HG02970 (cell line): ENCODE results near the gene RIC8B.

Experiments used
- ATAC-seq: cut with Tn5 transposase; IDR thresholded peaks from one replicate; pipeline ENCODE4 v1.9.1; 2021; ENCODE audit warnings: mild to moderate bottlenecking, moderate library complexity, moderate number of reproducible peaks; ENCODE audit not compliant: unreplicated experiment, low FRiP score

Gene RIC8B

GRCh38 chr12:106758349-106759110 lies 16.0 kb upstream of the RIC8B start:
- ATAC-seq, result no peak

- ATAC-seq, result peak; percentile 7
Measured at GRCh38 chr12:106759526-106760183, 14.8 kb upstream of the RIC8B start.

- ATAC-seq, result peak; percentile 80
Measured at GRCh38 chr12:106760184-106760531, 14.3 kb upstream of the RIC8B start.

GRCh38 chr12:106764220-106764619 lies 10.3 kb upstream of the RIC8B start:
- ATAC-seq, result no peak

GRCh38 chr12:106764738-106765137 lies 9.7 kb upstream of the RIC8B start:
- no peak for ATAC-seq

- no peak for ATAC-seq
Measured at GRCh38 chr12:106766393-106766826, 8.1 kb upstream of the RIC8B start.

GRCh38 chr12:106767206-106767605 lies 7.3 kb upstream of the RIC8B start:
- ATAC-seq, result no peak

GRCh38 chr12:106767954-106768822 lies 6.3 kb upstream of the RIC8B start:
- ATAC-seq, result no peak

- no peak for ATAC-seq
Measured at GRCh38 chr12:106769078-106769477, 5.4 kb upstream of the RIC8B start.

- no peak for ATAC-seq
Measured at GRCh38 chr12:106769546-106769945, 4.9 kb upstream of the RIC8B start.

GRCh38 chr12:106771425-106771824 lies 3.1 kb upstream of the RIC8B start:
- ATAC-seq, result no peak

- no peak for ATAC-seq
Measured at GRCh38 chr12:106773286-106774004, 1.0 kb upstream of the RIC8B start.

GRCh38 chr12:106774808-106775524 lies 484 bp downstream of the RIC8B start:
- ATAC-seq, result no peak

- ATAC-seq, result no peak
Measured at GRCh38 chr12:106776897-106777296, 2.4 kb downstream of the RIC8B start.

GRCh38 chr12:106780010-106780631 lies 5.6 kb downstream of the RIC8B start:
- no peak for ATAC-seq

GRCh38 chr12:106782619-106783018 lies 8.1 kb downstream of the RIC8B start:
- ATAC-seq, result no peak

GRCh38 chr12:106783515-106783914 lies 9.0 kb downstream of the RIC8B start:
- ATAC-seq, result no peak

GRCh38 chr12:106790020-106790419 lies 15.5 kb downstream of the RIC8B start:
- ATAC-seq, result no peak

GRCh38 chr12:106791531-106791930 lies 17.0 kb downstream of the RIC8B start:
- no peak for ATAC-seq
